Measurements from ENCODE around the gene OR5M3. TPM values are rescaled to one million over a fixed set of nuclear protein-coding genes. Genes with fewer than 3 reads are reported as not detected.

The OR5M3 gene
- total RNA-seq (not detected), total RNA-seq (0 to 0.06 (median 0) reads per million in 172 experiments)
- polyA plus RNA-seq (2013, experiment 1 of 2): not detected
- polyA plus RNA-seq (2013, experiment 2 of 2): not detected

DNA sequence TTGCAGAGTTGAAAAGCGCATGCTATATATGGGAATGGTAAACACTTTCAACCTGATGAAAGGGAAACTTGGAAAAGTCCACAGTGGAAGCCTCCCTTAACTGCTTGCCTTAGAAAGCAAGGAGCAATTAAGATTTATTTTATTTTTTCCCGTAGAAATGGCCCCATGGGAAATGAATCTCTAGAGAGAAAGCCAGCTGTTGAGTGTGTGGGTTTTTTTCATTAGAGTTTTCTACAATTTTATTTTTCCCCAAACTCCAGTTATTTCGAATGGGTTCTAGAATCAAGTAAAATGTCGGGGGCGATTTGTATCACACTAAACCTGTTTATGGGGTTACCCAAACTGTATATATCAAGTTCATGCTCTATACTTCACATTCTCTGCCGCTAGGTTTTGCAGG, at the start of gene OR5M3:
Gene OR5M3 (minus strand): TSS at position 101 of the 400 bp plus-strand sequence. CDS start 2,855 bp downstream, outside the sequence.
- Histone ChIP-seq H3K36me3 (ENCODE audit: insufficient read depth, low read length) (no peaks in the 10 kb centered on the region), H3K4me1 (ENCODE audit: insufficient read depth, low read length) (no peaks in the 10 kb centered on the region), H3K27ac (ENCODE audit: low read depth in 1 of 2, low read length in 2 of 2) (no peak within 1 kb of the TSS), H3K4me3 (ENCODE audit: low read length) (no peak within 1 kb of the TSS), H3K27me3 (ENCODE audit: control insufficient read depth in 1 of 2, insufficient read depth in 2 of 2, low read length in 2 of 2) (no peaks in the 10 kb centered on the region), H3K9me3 (ENCODE audit: control insufficient read depth in 1 of 2, insufficient read depth in 1 of 2, low read length in 2 of 2) (peaks cover 0 to under 1% of the 10 kb centered on the region in 2 experiments)
- Mint-ChIP-seq H3K9me3 (peaks cover 6% of the 10 kb centered on the region), H3K4me1 (ENCODE audit: low read depth) (no peaks in the 10 kb centered on the region), H3K27me3 (no peaks in the 10 kb centered on the region), H3K36me3 (ENCODE audit: low read depth) (no peaks in the 10 kb centered on the region), H3K27ac (no peak within 1 kb of the TSS), H3K4me3 (no peak within 1 kb of the TSS)
- TF ChIP-seq, protein P1, sequence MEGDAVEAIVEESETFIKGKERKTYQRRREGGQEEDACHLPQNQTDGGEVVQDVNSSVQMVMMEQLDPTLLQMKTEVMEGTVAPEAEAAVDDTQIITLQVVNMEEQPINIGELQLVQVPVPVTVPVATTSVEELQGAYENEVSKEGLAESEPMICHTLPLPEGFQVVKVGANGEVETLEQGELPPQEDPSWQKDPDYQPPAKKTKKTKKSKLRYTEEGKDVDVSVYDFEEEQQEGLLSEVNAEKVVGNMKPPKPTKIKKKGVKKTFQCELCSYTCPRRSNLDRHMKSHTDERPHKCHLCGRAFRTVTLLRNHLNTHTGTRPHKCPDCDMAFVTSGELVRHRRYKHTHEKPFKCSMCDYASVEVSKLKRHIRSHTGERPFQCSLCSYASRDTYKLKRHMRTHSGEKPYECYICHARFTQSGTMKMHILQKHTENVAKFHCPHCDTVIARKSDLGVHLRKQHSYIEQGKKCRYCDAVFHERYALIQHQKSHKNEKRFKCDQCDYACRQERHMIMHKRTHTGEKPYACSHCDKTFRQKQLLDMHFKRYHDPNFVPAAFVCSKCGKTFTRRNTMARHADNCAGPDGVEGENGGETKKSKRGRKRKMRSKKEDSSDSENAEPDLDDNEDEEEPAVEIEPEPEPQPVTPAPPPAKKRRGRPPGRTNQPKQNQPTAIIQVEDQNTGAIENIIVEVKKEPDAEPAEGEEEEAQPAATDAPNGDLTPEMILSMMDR (IDR thresholded peaks at IDR 0.05): no peak
- POLR2A ChIA-PET: no interaction called here
- DNase-seq: no peak
- CTCF ChIA-PET: no interaction called here
- ATAC-seq (ENCODE audit: poor library complexity): no peak
- intact Hi-C loops (cut with DNase I, micrococcal nuclease): no loop called here

DNA sequence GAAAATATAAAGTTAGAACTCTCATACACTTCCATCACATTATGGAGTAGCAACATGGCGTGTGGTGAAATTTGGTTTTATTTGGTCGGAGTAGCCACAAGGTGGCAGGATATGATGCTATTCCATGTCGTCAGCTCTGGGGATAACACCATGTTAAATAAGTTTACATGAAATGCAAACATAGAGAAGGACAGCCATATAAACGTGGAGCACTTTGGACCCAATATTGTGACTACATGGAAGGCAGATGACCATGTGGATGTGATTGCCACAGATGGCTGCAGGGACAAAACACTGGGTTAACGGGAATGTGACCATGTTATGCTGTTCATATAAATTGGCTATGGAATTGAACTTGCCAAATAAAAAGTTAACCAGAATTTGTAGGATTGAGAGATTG, 48.9 kb upstream of the OR5M3 start:
- Mint-ChIP-seq H3K4me3 (no peak overlapping the region), H3K27me3 (no peaks in the 10 kb centered on the region), H3K9me3 (peaks cover 7% of the 10 kb centered on the region), H3K36me3 (ENCODE audit: low read depth) (no peaks in the 10 kb centered on the region), H3K27ac (no peak overlapping the region), H3K4me1 (ENCODE audit: low read depth) (no peaks in the 10 kb centered on the region)
- Histone ChIP-seq H3K4me3 (ENCODE audit: low read length) (no peak overlapping the region), H3K36me3 (ENCODE audit: insufficient read depth, low read length) (no peaks in the 10 kb centered on the region), H3K27ac (ENCODE audit: low read depth in 1 of 2, low read length in 2 of 2) (no peak overlapping the region), H3K9me3 (ENCODE audit: control insufficient read depth in 1 of 2, insufficient read depth in 1 of 2, low read length in 2 of 2) (no peaks in the 10 kb centered on the region), H3K4me1 (ENCODE audit: insufficient read depth, low read length) (no peaks in the 10 kb centered on the region), H3K27me3 (ENCODE audit: control insufficient read depth in 1 of 2, insufficient read depth in 2 of 2, low read length in 2 of 2) (no peaks in the 10 kb centered on the region)
- DNase-seq (no peak), ATAC-seq (ENCODE audit: poor library complexity) (no peak)
- POLR2A ChIA-PET: no interaction called here
- TF ChIP-seq, protein P1 (IDR thresholded peaks at IDR 0.05): no peak
- intact Hi-C loops (cut with DNase I, micrococcal nuclease): no loop called here
- CTCF ChIA-PET: no interaction called here

DNA sequence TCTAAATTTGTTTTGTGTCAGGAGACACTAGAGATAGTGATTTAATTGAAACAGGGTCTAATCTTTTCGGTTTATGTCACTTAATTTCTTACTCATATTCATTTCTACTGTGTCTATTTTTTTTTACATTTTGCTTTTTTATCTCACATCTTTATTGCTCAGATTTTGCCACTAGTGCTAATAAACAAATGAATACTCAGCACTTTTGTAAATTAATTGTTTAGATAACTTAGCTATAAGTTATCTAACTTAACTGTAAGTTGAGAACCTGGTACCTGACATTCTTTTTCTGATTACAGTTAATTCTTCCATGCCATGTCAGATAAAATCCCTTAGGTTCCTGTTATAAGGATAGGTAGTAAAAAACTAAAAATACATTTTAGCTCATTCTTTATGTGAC, 40.1 kb upstream of the OR5M3 start:
- TF ChIP-seq, protein P1 (IDR thresholded peaks at IDR 0.05): no peak
- H3K27me3 ChIP-seq (ENCODE audit: control insufficient read depth in 1 of 2, insufficient read depth in 2 of 2, low read length in 2 of 2): no peaks in the 10 kb centered on the region
- intact Hi-C loops (cut with DNase I, micrococcal nuclease): no loop called here
- Mint-ChIP-seq H3K9me3 (peaks cover 11% of the 10 kb centered on the region), H3K27ac (no peak overlapping the region), H3K4me1 (ENCODE audit: low read depth) (no peaks in the 10 kb centered on the region), H3K36me3 (ENCODE audit: low read depth) (no peaks in the 10 kb centered on the region), H3K4me3 (no peak overlapping the region), H3K27me3 (no peaks in the 10 kb centered on the region)
- H3K4me3 ChIP-seq (ENCODE audit: low read length): no peak overlapping the region
- no peak for ATAC-seq (ENCODE audit: poor library complexity)
- no peaks in the 10 kb centered on the region for H3K4me1 ChIP-seq (ENCODE audit: insufficient read depth, low read length)
- peaks cover 0 to 4% of the 10 kb centered on the region in 2 experiments for H3K9me3 ChIP-seq (ENCODE audit: control insufficient read depth in 1 of 2, insufficient read depth in 1 of 2, low read length in 2 of 2)
- ChIA-PET POLR2A (no interaction called here), CTCF (no interaction called here)
- no peaks in the 10 kb centered on the region for H3K36me3 ChIP-seq (ENCODE audit: insufficient read depth, low read length)
- no peak for DNase-seq
- H3K27ac ChIP-seq (ENCODE audit: low read depth in 1 of 2, low read length in 2 of 2): no peak overlapping the region
